SKM-1 (cell line): ENCODE data around the gene CREBL2.
"Not testable (repeated sequence)": the region's sequence is repeated elsewhere in the genome, so short reads cannot be mapped to it uniquely, and the experiment has no call there.

Experiments
- DNase-seq: peaks from one replicate; lab custom pipeline; 2025; ENCODE audit not compliant: unreplicated experiment; lab: John Stamatoyannopoulos, UW

Gene CREBL2

GRCh38 chr12:12630850-12631249 is 19.2 kb downstream of the CREBL2 start:
- DNase-seq: no peak

- no peak for DNase-seq
These were observed 24.0 kb downstream of the CREBL2 start for GRCh38 chr12:12635651-12636050.

- DNase-seq: no peak
These were observed 25.0 kb downstream of the CREBL2 start for GRCh38 chr12:12636641-12637040.

- not testable (repeated sequence) for DNase-seq
These were observed 28.3 kb downstream of the CREBL2 start for GRCh38 chr12:12639995-12640394.

GRCh38 chr12:12641650-12642049 is 30.0 kb downstream of the CREBL2 start:
- no peak for DNase-seq

- DNase-seq: no peak
These were observed 31.2 kb downstream of the CREBL2 start for GRCh38 chr12:12642916-12643315.

GRCh38 chr12:12645485-12645884 is 33.8 kb downstream of the CREBL2 start:
- DNase-seq: no peak

- not testable (repeated sequence) for DNase-seq
These were observed 34.3 kb downstream of the CREBL2 start for GRCh38 chr12:12645968-12646367.

GRCh38 chr12:12646483-12647072 is 34.9 kb downstream of the CREBL2 start:
- DNase-seq: no peak

- no peak for DNase-seq
These were observed 36.6 kb downstream of the CREBL2 start for GRCh38 chr12:12648284-12648683.

GRCh38 chr12:12648951-12649650 is 37.4 kb downstream of the CREBL2 start:
- no peak for DNase-seq

GRCh38 chr12:12651752-12652151 is 40.1 kb downstream of the CREBL2 start:
- no peak for DNase-seq

- DNase-seq: not testable (repeated sequence)
These were observed 41.0 kb downstream of the CREBL2 start for GRCh38 chr12:12652704-12653103.

- DNase-seq: no peak
These were observed 42.2 kb downstream of the CREBL2 start for GRCh38 chr12:12653922-12654321.

GRCh38 chr12:12654691-12655460 is 43.2 kb downstream of the CREBL2 start:
- no peak for DNase-seq

GRCh38 chr12:12660201-12660600 is 48.5 kb downstream of the CREBL2 start:
- no peak for DNase-seq

GRCh38 chr12:12661086-12661856 is 49.6 kb downstream of the CREBL2 start:
- DNase-seq: no peak

- DNase-seq: no peak
These were observed 52.1 kb downstream of the CREBL2 start for GRCh38 chr12:12663644-12664294.

GRCh38 chr12:12665194-12665593 is 53.5 kb downstream of the CREBL2 start:
- DNase-seq: no peak

GRCh38 chr12:12668005-12668404 is 56.3 kb downstream of the CREBL2 start:
- DNase-seq: no peak

- no peak for DNase-seq
These were observed 57.3 kb downstream of the CREBL2 start for GRCh38 chr12:12669020-12669419.
